K562 (cell line): Measurements from ENCODE around the gene NUP160. TPM values are rescaled to one million over a fixed set of nuclear protein-coding genes. Genes with fewer than 3 reads are reported as not detected.
A peak's percentile ranks its signal among the peaks of the same experiment; 100 is the strongest.

Experiments
- ATAC-seq: fragments of 200-7000 bp; cut with Tn5 transposase; 3 replicates; pipeline ENCODE4 v1.9.1; 2020; ENCODE audit warnings: moderate library complexity
- BruUV-seq: library from RNA; stranded (reverse); fragments of 400-500 nt; replicated peaks from 2 replicates; lab custom pipeline; 2021; lab: Mats Ljungman, UMichigan
- CTCF ChIA-PET: fragments of 300-600 bp; formaldehyde crosslinking; extraction: SDS; loops from one replicate; lab custom pipeline; 2021; ENCODE audit warnings: low intra/inter-chr PET ratio; lab: Yijun Ruan, JAX
- POLR2A ChIA-PET: fragments of 300-600, 350-650 bp; sonication (Branson Sonifier 250); formaldehyde crosslinking; extraction: SDS; loops from one replicate; lab custom pipeline; 2021; ENCODE audit warnings: antibody characterized with exemption, inconsistent platforms; lab: Yijun Ruan, JAX
- DNase-seq, 4 experiments: peaks; one replicate each; pipeline versions ENCODE4 v3.0.0 to v3.0.0-alpha.2; 2011 to 2018; ENCODE audit warnings: low spot score in 3 of 4, mixed read lengths in 3 of 4; ENCODE audit errors: extremely low read depth in 1 of 4
- FAIRE-seq: peaks from 2 replicates; lab custom pipeline; 2011; peaks lifted over from hg19 to GRCh38; lab: Jason Lieb, UNC
- H2AFZ ChIP-seq: 2 replicates; pipeline ENCODE4 v1.6.0; 2011; ENCODE audit warnings: low read depth, low read length, control low read depth, inconsistent platforms
- H3K27ac ChIP-seq: fragments of 200-600 bp; 3 replicates; pipeline ENCODE4 v1.8.0; 2011; ENCODE audit warnings: low read depth, mild to moderate bottlenecking, control low read depth, inconsistent platforms, low read length, moderate library complexity, mixed read lengths; ENCODE audit errors: extremely low read depth
- H3K27me3 ChIP-seq, 2 experiments: fragments of 300-600 bp in 1 of 2; 2 replicates in 1 of 2; 3 replicates in 1 of 2; pipeline versions ENCODE4 v1.6.0 to v1.8.0; 2011; ENCODE audit warnings: inconsistent platforms in 2 of 2, low read length in 2 of 2, mild to moderate bottlenecking in 1 of 2, mixed read lengths in 1 of 2, moderate library complexity in 1 of 2; ENCODE audit not compliant: control insufficient read depth in 2 of 2, insufficient read depth in 2 of 2
- H3K36me3 ChIP-seq: fragments of 300-600 bp; 3 replicates; pipeline ENCODE4 v1.8.0; 2011; ENCODE audit warnings: mild to moderate bottlenecking, low read length, inconsistent platforms; ENCODE audit not compliant: control insufficient read depth, insufficient read depth
- H3K4me1 ChIP-seq, 2 experiments: fragments of 200-600 bp in 1 of 2; replicated peaks in 1 of 2; 2 replicates in 1 of 2; 3 replicates in 1 of 2; pipeline versions ENCODE4 v1.5.1 to v1.8.0; 2011; ENCODE audit warnings: inconsistent platforms in 2 of 2, low read length in 2 of 2, mild to moderate bottlenecking in 1 of 2, mixed read lengths in 1 of 2, moderate library complexity in 1 of 2; ENCODE audit not compliant: control insufficient read depth in 2 of 2, insufficient read depth in 2 of 2
- H3K4me2 ChIP-seq: 2 replicates; pipeline ENCODE4 v1.6.1; 2011; ENCODE audit warnings: low read length, control low read depth, inconsistent platforms, mixed read lengths; ENCODE audit not compliant: insufficient read depth
- H3K4me3 ChIP-seq: fragments of 200-600 bp; sonication (generic), shearing (Covaris generic); 2 replicates; pipeline ENCODE4 v1.5.1; 2016; ENCODE audit warnings: control low read depth, inconsistent platforms
- H3K79me2 ChIP-seq: fragments of 200-600 bp; 3 replicates; pipeline ENCODE4 v1.8.0; 2011; ENCODE audit warnings: low read length, inconsistent platforms; ENCODE audit not compliant: control insufficient read depth, insufficient read depth
- H3K9ac ChIP-seq, 2 experiments: 2 replicates each; pipeline versions ENCODE4 v1.6.0 to v1.6.1; 2011; ENCODE audit warnings: low read depth in 2 of 2, low read length in 2 of 2, control low read depth in 1 of 2, inconsistent platforms in 1 of 2, mild to moderate bottlenecking in 1 of 2, mixed read lengths in 1 of 2; ENCODE audit not compliant: insufficient read depth in 1 of 2
- H3K9me1 ChIP-seq: one replicate; pipeline ENCODE4 v1.6.0; 2011; ENCODE audit warnings: inconsistent platforms, mild to moderate bottlenecking, low read length, moderate library complexity; ENCODE audit not compliant: control insufficient read depth, insufficient read depth
- H3K9me3 ChIP-seq: replicated peaks from 2 replicates; pipeline ENCODE4 v1.5.1; 2011; ENCODE audit warnings: low read depth, low read length, inconsistent platforms; ENCODE audit not compliant: control insufficient read depth, insufficient read depth
- H4K20me1 ChIP-seq: replicated peaks from 2 replicates; pipeline ENCODE4 v1.6.1; 2011; ENCODE audit warnings: low read length, inconsistent platforms, mixed read lengths; ENCODE audit not compliant: control insufficient read depth, insufficient read depth
- CHD1 ChIP-seq: fragments of 200-600 bp; sonication (generic); IDR thresholded peaks from one replicate; pipeline ENCODE4 v1.6.1; 2012; ENCODE audit warnings: mild to moderate bottlenecking, moderate library complexity, low read length, inconsistent platforms
- FIP1L1 ChIP-seq: fragments of 200-400 bp; formaldehyde crosslinking; IDR thresholded peaks from 2 replicates; pipeline ENCODE4 v1.6.1; 2018; ENCODE audit warnings: mild to moderate bottlenecking, low read depth, low read length; ENCODE audit not compliant: poor library complexity, severe bottlenecking
- HNRNPK ChIP-seq: fragments of 200-400 bp; formaldehyde crosslinking; IDR thresholded peaks from one replicate; pipeline ENCODE4 v1.6.1; 2018; ENCODE audit warnings: mild to moderate bottlenecking, low read depth, low read length; ENCODE audit not compliant: poor library complexity, severe bottlenecking
- MLLT1 ChIP-seq, 2 experiments: fragments of 450-650 bp; IDR thresholded peaks; 2 replicates each; pipeline ENCODE4 v1.6.1; 2016
- MTA1 ChIP-seq: fragments of 450-650 bp; IDR thresholded peaks from 2 replicates; pipeline ENCODE4 v1.6.1; 2017; ENCODE audit warnings: borderline replicate concordance
- NR4A1 ChIP-seq, 2 experiments: fragments of 250-450 bp in 1 of 2; fragments of 450-650 bp in 1 of 2; sonication (Bioruptor Pico) in 1 of 2; IDR thresholded peaks; 2 replicates each; pipeline versions ENCODE4 v1.4.0 to v1.6.1; 2016 to 2020; ENCODE audit warnings: mild to moderate bottlenecking in 2 of 2, missing compliant biosample characterization in 1 of 2, missing genetic modification characterization in 1 of 2, moderate library complexity in 1 of 2
- PKNOX1 ChIP-seq: fragments of 450-650 bp; IDR thresholded peaks from 2 replicates; pipeline ENCODE4 v1.6.1; 2016
- SPI1 ChIP-seq: IDR thresholded peaks from 2 replicates; pipeline ENCODE4 v1.6.1; 2011; ENCODE audit warnings: low read depth, low read length, control low read depth, borderline replicate concordance
- TARDBP ChIP-seq: fragments of 450-650 bp; IDR thresholded peaks from 2 replicates; pipeline ENCODE4 v1.6.1; 2016
- ZFX ChIP-seq: sonication (generic); formaldehyde crosslinking; IDR thresholded peaks from 2 replicates; pipeline ENCODE4 v1.8.0; 2022; ENCODE audit warnings: mild to moderate bottlenecking, missing genetic modification reagents, moderate library complexity
- ZNF224 ChIP-seq: sonication (generic); formaldehyde crosslinking; IDR thresholded peaks from 2 replicates; pipeline ENCODE4 v1.8.0; 2022; ENCODE audit warnings: mild to moderate bottlenecking, missing genetic modification reagents
- WGBS: fragments of 100-300 bp; shearing (Covaris generic); methylation state at CpG from one replicate; pipeline ENCODE4 v1.1.6; 2016; ENCODE audit warnings: low coverage, mixed read lengths; ENCODE audit not compliant: insufficient coverage; ENCODE audit errors: missing lambda C conversion rate; 5-methylcytosine and 5-hydroxymethylcytosine counted together
- in situ Hi-C: fragments of 300-500 bp; cut with MboI; formaldehyde crosslinking; loops from 4 replicates; pipeline ENCODE4 v1.15.0; 2018; ENCODE audit warnings: inconsistent platforms, mixed read lengths
- intact Hi-C: fragments of 100-400 bp; cut with micrococcal nuclease; formaldehyde crosslinking; loops from 2 replicates; pipeline ENCODE4 v1.14.2; 2022
- polyA plus RNA-seq, 8 experiments: library from polyadenylated mRNA; depleted of rRNA in 4 of 8; stranded (reverse) in 5 of 8; unstranded in 3 of 8; fragments of >200 nt; fragmentation: Nextera tagmentation in 2 of 8; fragmentation: Illumina TruSeq in 1 of 8; extraction: Ambion mirVana in 2 of 8; extraction: Trizol in 1 of 8; gene quantifications; 2 replicates each; pipeline versions ENCODE4 v1.2.1 to v1.2.3, GENCODE V29; 2011 to 2014; ENCODE audit warnings: inconsistent platforms in 1 of 8, missing spikeins in 1 of 8
- total RNA-seq, 7 experiments: library from RNA; depleted of rRNA in 6 of 7; stranded (reverse); fragments of >200 nt in 6 of 7; fragmentation: Illumina TruSeq in 2 of 7; extraction: Trizol in 2 of 7; gene quantifications; 2 replicates each; pipeline versions ENCODE4 v1.2.1 to v1.2.3, GENCODE V29; 2011 to 2021; ENCODE audit warnings: low replicate concordance in 1 of 7

NUP160 gene
- total and polyA plus RNA-seq, 9 of the 15 experiments (the other 6 are each of a cell fraction or from before 2014, with no cell fraction given) = 41.5 to 112 (median 65.0) TPM

GRCh38 chr11:47850337-47850736, 2.2 kb upstream of the NUP160 start:
- no peak overlapping the region for H3K4me3 ChIP-seq
- H2AFZ ChIP-seq = no peak overlapping the region
- peaks cover 34% of the 10 kb centered on the region for H3K79me2 ChIP-seq
- CTCF ChIA-PET = no interaction called here
- no peaks in the 10 kb centered on the region for H3K9me3 ChIP-seq
- no peak for ATAC-seq
- DNase-seq = no peak
- no peak for FAIRE-seq
- WGBS = 0% methylated on average over 1 of the region's 1 CpG
- intact Hi-C loops (loop anchor here (10.0 kb wide), 2 partner anchors 206 to 396 kb away; partner anchors contain the start of gene MTCH2), in situ Hi-C loops (loop anchor here (10.0 kb wide), 1 partner anchor 254 kb away; no protein-coding TSS in a partner anchor)
- H3K36me3 ChIP-seq = peaks cover 20% of the 10 kb centered on the region
- H3K4me2 ChIP-seq = no peak overlapping the region
- peaks cover 0 to 17% of the 10 kb centered on the region in 2 experiments; a peak in 4 of 5 replicates for H3K4me1 ChIP-seq
- POLR2A ChIA-PET = no interaction called here
- no peaks in the 10 kb centered on the region for H4K20me1 ChIP-seq
- TF ChIP-seq SPI1 (peak; percentile 33; the same call in 1 of the 2 replicates), ZNF224 (no peak)
- H3K27ac ChIP-seq = no peak overlapping the region
- no peaks in the 10 kb centered on the region for H3K9me1 ChIP-seq
- no peaks in the 10 kb centered on the region for H3K27me3 ChIP-seq
- H3K9ac ChIP-seq = no peak overlapping the region
- no TSS peak for BruUV-seq

GRCh38 chr11:47848700-47849155, 578 bp upstream of the NUP160 start:
- CTCF ChIA-PET = interaction anchor here (0.6 kb wide), 1 partner anchor 613 kb away, joined by 3 read pairs; no protein-coding TSS in a partner anchor
- TF ChIP-seq TARDBP = no peak
- TF ChIP-seq ZNF224 = no peak
- no peak for TF ChIP-seq HNRNPK
- peak; percentile 14 for TF ChIP-seq FIP1L1
- 0 out of 4 replicates have a peak, but pooled peaks of 1 of the 2 experiments have one; percentile 47 for TF ChIP-seq MLLT1 (IDR thresholded peaks at IDR 0.05)
- TF ChIP-seq MTA1 = no peak
- no peak for TF ChIP-seq NR4A1 (CRISPR knock-in tag; IDR thresholded peaks at IDR 0.05)
- 0 out of 2 replicates have a peak, but pooled peaks have one; percentile 7 for TF ChIP-seq NR4A1 (tag; IDR thresholded peaks at IDR 0.05)
- TF ChIP-seq CHD1 = peak; percentile 11
- peak; percentile 73; the same call in 1 of the 2 replicates for TF ChIP-seq ZFX (CRISPR knock-in tag)
- TF ChIP-seq PKNOX1 = 0 out of 2 replicates have a peak, but pooled peaks have one; percentile 7

More at GRCh38 chr11:47848700-47849155, 578 bp upstream of the NUP160 start:
- Histone ChIP-seq H3K9me1 (peaks cover under 1% of the 10 kb centered on the region), H3K9ac (peak overlapping the region; percentile 98 to 100), H2AFZ (peak overlapping the region; percentile 96), H3K9me3 (no peaks in the 10 kb centered on the region), H3K27ac (peak overlapping the region; percentile 97), H3K79me2 (peaks cover 48% of the 10 kb centered on the region), H4K20me1 (0 out of 2 replicates have a peak, but pooled peaks cover 5% of the 10 kb centered on the region), H3K4me2 (peak overlapping the region; percentile 99), H3K27me3 (no peaks in the 10 kb centered on the region), H3K4me1 (peaks cover 0 to 20% of the 10 kb centered on the region in 2 experiments; a peak in 4 of 5 replicates), H3K4me3 (peak overlapping the region; percentile 77), H3K36me3 (peaks cover 35% of the 10 kb centered on the region)
- 3% methylated on average over 14 of the region's 14 CpGs for WGBS
- POLR2A ChIA-PET = interaction anchor here (0.5 to 0.7 kb wide), 4 partner anchors 52 to 251 kb away, joined by 3 to 4 read pairs (median 3); no protein-coding TSS in a partner anchor
- no peak for FAIRE-seq
- in situ Hi-C loops = no loop called here
- no peak for ATAC-seq
- DNase-seq = no peak
- intact Hi-C loops = no loop called here
- BruUV-seq = TSS peak; percentile 93
